Measurements from ENCODE around the gene ZNF22. TPM values are rescaled to one million over a fixed set of nuclear protein-coding genes. Genes with fewer than 3 reads are reported as not detected.

ZNF22 gene
- 25.2 TPM for polyA plus RNA-seq (2013, experiment 1 of 2; ENCODE audit: insufficient read length)
- 24.9 TPM for polyA plus RNA-seq (2013, experiment 2 of 2; ENCODE audit: insufficient read length)

- DNase-seq, result peak; percentile 81
Observed at GRCh38 chr10:45000752-45001380, at the start of gene ZNF22. TSS of gene ZNF22 (plus strand) at chr10:45000923. CDS start at chr10:45003369, 2,446 bp downstream.

DNA sequence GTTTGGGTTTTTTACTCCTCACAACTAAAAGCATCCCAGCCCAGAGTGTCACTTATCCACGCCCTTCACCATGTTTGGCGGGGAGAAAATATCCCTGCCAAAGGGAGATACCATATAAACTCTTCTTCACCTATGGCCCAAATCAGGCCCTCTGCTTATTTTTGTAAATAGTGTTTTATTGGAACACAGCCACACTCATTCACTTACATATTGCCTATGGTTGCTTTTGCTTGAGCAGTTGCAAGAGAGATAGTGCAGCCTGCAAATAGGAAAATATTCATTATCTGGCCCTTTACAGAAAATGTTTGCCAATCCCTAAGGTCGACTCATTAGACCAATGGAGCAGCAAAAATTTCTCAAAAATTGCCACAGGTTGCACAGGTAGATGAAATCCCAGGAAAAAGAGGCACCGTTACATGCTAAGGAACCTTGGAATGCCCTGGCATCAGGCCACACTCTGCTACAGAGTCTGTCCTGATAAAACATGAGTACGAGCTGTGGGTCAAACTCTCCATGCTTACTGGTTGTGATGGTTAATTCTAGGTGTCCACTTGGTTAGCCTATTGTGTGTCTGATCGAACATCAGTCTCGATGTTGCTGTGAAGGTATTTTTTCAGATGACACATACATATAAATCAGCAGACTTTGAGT, 49.0 kb upstream of the ZNF22 start:
- no peak for DNase-seq

- peak; percentile 32 for DNase-seq
Observed at GRCh38 chr10:44952779-44953231, 47.9 kb upstream of the ZNF22 start.

- DNase-seq, result no peak
Observed at GRCh38 chr10:44954042-44954441, 46.7 kb upstream of the ZNF22 start.

- DNase-seq, result no peak
Observed at GRCh38 chr10:44954962-44955361, 45.8 kb upstream of the ZNF22 start.

- no peak for DNase-seq
Observed at GRCh38 chr10:44955413-44956070, 45.2 kb upstream of the ZNF22 start.

- DNase-seq, result no peak
Observed at GRCh38 chr10:44956226-44956625, 44.5 kb upstream of the ZNF22 start.

- DNase-seq, result no peak
Observed at GRCh38 chr10:44956717-44957706, 43.7 kb upstream of the ZNF22 start.

DNA sequence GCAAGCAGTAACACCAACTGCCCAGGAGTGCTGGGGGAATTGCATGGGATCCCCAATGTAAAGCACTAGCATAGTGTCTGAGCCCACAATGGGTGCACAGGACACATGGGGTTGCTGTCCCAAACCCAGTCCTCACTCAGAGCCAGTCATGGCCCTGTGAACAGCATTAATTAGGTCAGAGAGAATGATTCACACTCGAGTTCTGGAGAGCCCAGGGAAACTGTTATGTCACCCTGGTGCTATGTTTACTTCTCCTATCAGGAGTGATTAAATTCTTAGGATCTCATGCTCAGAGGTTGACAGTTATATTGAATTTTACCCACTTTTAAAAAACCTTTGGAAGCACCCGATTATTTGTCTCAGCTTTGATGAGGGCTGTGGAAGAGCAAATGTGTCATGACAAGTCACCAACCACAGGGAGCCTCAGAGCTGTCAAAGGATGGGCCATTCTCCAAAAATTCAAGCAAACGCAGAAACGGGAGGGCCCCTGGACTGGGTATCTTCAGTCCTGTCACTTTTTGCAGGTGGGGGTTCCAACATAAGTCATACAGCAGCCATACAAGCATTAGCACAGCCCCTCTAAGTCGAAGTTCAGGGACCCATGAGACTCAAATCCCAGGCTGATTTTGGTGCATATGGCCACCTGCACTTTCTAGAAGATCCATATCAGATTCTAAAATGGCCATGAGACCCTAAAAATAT, 42.4 kb upstream of the ZNF22 start:
- peak; percentile 79 for DNase-seq

GRCh38 chr10:44958898-44959246, 41.9 kb upstream of the ZNF22 start:
- no peak for DNase-seq

- peak; percentile 86 for DNase-seq
Observed at GRCh38 chr10:44959247-44960087, 41.3 kb upstream of the ZNF22 start, which contains the start of gene RASSF4. TSS of gene RASSF4 (plus strand) at chr10:44959802. CDS start at chr10:44970203, 10,401 bp downstream.

DNA sequence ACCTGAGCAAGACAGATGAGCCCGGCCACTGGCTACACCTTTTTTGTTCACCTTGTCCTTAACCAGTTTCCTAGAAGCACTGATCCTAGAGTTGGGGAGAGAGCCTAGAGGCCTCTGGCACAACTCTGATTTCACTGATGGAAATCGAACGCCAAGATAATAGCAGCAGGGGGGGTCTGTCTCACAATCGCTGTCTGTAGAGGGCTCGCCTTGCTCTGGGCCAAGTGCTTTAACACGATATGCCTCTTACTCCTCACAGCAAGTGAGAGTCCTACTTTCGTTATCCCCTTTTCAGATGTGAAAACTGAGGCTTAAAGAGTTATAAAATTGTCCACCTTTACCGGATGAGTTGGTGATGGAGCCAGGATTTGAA, 40.6 kb upstream of the ZNF22 start:
- no peak for DNase-seq

DNA sequence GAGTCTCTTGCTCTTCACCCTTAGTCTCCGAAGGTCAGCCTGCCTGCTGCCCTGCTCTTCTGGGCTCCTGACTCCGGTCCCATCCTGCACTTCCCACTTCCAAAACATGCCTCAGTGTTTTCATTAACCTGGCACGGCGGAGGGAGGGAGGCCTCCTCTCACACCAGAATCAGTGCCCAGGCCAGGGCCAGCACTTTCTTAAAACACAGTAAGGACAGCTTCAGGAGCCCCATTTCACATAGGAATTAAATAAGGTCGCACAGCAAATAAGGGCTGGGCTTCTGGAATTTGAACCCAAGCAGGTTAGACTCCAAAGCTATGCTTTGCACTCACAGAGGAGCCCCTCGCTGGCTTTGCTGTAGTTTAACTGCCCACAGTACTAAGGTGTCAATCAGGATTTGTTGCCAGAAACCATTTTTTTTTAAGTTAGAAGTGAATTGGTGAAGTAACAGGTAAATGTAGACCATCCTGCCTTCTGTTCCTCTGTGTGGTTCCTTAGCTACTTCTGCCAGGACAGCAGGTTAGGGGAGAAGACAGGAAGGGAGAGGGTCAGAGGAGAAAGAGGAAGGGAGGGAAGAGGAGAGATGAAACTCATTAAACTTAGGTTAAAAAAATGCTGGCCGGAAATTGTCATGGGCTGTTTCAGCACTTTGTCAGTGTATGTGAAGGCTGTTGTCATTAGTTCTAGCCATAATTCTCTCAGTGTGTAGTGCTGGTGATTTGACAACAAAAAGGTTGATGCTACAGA, 40.1 kb upstream of the ZNF22 start:
- no peak for DNase-seq

DNA sequence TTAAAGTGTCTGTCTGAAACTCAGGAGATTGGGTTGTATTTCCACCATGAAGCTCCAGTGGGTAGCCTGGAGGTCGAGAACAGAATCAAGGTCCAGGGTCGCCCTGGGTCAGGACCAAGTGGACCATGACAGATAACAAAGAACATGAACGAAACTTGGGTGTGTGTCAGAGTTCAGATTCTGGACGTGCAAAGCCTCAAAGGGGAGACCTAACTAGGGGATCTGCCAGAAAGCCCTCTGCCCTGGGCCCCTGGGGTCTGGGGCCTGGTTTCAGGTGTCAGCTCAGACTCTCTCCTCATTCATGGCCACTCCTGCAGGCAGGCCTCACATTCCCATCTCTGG, 39.5 kb upstream of the ZNF22 start:
- DNase-seq, result no peak

GRCh38 chr10:44961931-44962750, 38.6 kb upstream of the ZNF22 start:
- DNase-seq, result no peak

DNA sequence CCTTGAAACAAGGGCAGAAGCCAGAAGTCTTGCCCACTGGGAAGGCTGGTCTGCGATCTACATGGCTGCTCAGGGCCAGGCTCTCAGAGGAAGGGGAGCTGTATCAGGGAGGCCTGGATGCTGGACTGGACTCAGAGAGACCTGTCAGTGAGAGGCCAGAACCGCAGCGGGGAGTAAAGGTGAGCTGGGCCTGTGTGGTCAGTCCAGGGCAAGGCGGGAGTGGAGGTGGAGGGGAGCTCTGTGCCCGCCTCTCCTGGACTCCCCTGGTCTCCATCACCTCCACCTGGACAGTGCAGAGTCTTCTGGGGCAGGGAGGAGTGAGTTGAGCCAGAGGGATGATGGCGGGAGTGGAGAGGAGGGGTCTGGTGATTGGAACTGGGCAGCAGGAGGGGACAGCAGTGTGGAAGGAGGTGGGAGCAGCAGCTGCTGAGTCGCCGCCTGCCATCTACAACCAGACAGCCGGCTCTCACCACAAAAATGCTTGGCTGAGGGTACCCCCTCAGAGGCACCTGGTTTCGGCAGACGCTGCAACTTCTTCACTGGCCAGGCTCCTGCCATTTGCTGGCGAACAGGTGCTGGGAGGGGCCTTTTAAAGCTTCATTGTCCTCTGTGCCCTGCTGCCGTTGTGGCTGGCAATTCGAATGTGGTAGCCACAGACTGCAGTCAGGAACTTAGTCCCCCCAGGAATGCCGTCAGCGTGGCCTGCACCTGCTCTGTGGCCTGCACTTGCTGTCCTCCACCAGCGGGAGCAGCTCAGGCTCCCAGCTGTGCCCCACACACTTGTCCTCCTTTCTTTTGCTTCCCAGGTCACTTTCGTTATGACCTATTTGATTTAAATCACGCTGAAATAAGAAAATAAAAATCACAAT, 37.6 kb upstream of the ZNF22 start:
- no peak for DNase-seq

DNA sequence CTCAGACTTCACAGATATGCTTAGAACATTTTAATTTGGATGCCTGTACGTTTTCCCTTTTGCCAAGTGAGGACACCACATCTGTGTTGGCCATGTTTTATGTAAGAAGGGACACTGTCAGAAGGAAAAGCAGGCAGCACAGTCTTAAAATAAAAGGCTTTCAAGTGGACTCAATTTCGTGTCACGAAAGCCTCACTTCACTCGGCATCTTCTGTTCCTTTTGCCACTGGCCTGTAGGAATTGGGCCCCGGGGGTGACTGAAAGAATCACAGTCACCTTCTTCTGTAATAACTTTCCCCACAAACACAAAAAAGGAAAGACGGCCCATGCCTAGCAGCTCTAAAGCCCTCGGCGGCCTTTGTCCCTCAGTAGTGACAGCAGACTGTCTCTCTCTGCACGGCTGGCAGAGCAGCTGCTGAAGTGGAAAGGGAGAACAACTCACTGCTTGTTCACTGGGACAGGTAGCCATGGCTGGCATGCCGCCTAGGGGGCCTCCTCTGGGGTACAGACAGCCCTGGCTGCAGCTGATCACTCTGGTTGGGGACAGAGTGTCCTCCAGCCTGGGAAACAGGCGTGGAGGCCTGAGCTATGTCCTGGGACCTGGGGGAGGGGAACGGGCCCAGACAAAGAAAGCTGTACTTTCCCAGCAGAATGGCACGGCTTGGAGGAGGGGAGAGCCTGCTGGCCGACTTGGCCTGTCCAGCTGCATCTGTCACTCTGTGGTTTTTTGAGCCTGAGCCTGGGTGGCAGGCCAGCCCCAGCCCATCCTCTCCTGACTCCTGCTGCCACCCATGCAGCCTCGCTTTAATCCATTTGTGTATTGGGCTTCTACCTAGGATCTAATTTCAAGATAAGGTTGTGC, 36.7 kb upstream of the ZNF22 start:
- DNase-seq, result no peak
